Subcutaneous abdominal adipose tissue (tissue), 5 donors: ENCODE results near the gene ISG15.
"Not testable (repeated sequence)": the region's sequence is repeated elsewhere in the genome, so short reads cannot be mapped to it uniquely, and the experiment has no call there.

Experiments
- H3K27ac ChIP-seq: one replicate; pipeline ENCODE4 v1.7.0; 2013; ENCODE audit warnings: low read depth, mild to moderate bottlenecking, inconsistent platforms, low read length, moderate library complexity
- H3K27me3 ChIP-seq, 5 donors: one replicate each; pipeline ENCODE4 v1.7.0; 2013; ENCODE audit warnings: low read length in 5 of 5, inconsistent platforms in 1 of 5; ENCODE audit not compliant: control insufficient read depth in 5 of 5, insufficient read depth in 4 of 5
- H3K36me3 ChIP-seq, 5 donors: one replicate each; pipeline ENCODE4 v1.7.0; 2013; ENCODE audit warnings: low read length in 5 of 5; ENCODE audit not compliant: control insufficient read depth in 5 of 5, insufficient read depth in 5 of 5
- H3K4me1 ChIP-seq, 5 donors: one replicate each; pipeline ENCODE4 v1.7.0; 2013; ENCODE audit warnings: low read length in 5 of 5, mild to moderate bottlenecking in 3 of 5, moderate library complexity in 1 of 5; ENCODE audit not compliant: control insufficient read depth in 5 of 5, insufficient read depth in 5 of 5
- H3K4me3 ChIP-seq, 5 donors: one replicate each; pipeline ENCODE4 v1.7.0; 2013; ENCODE audit warnings: low read length in 5 of 5, low read depth in 1 of 5
- H3K9ac ChIP-seq, 5 donors: one replicate each; pipeline ENCODE4 v1.7.0; 2013; ENCODE audit warnings: low read length in 5 of 5, mild to moderate bottlenecking in 4 of 5, moderate library complexity in 3 of 5
- H3K9me3 ChIP-seq, 5 donors: one replicate each; pipeline ENCODE4 v1.7.0; 2013; ENCODE audit warnings: low read length in 5 of 5; ENCODE audit not compliant: control insufficient read depth in 5 of 5
- donor health status: healthy.
- donor health status: healthy.
- donor health status: healthy.
- donor health status: healthy.
- donor health status: healthy.

Gene ISG15

GRCh38 chr1:1013922-1014648 is 788 bp downstream of the ISG15 start:
- H3K9me3 ChIP-seq: no peaks in the 10 kb centered on the region
- peaks cover 0 to 3% (median 0%) of the 10 kb centered on the region in 5 donors for H3K27me3 ChIP-seq
- H3K4me3 ChIP-seq: peak overlapping the region; percentile 80 to 95 (median 85)
- H3K27ac ChIP-seq: peak overlapping the region; percentile 70
- no peaks in the 10 kb centered on the region for H3K36me3 ChIP-seq
- H3K9ac ChIP-seq: peak overlapping the region in 4 of 5 donors; percentile 70 to 90 (median 82)
- peaks cover 0 to 26% (median 24%) of the 10 kb centered on the region in 5 donors for H3K4me1 ChIP-seq

GRCh38 chr1:1014799-1015681 is 1.7 kb downstream of the ISG15 start:
- no peaks in the 10 kb centered on the region for H3K9me3 ChIP-seq
- peak overlapping the region in 1 of 5 donors; percentile 95 for H3K4me3 ChIP-seq
- no peak overlapping the region for H3K27ac ChIP-seq
- no peaks in the 10 kb centered on the region for H3K36me3 ChIP-seq
- peaks cover 0 to 27% (median 25%) of the 10 kb centered on the region in 5 donors for H3K4me1 ChIP-seq
- H3K27me3 ChIP-seq: peaks cover 0 to 3% (median 0%) of the 10 kb centered on the region in 5 donors
- H3K9ac ChIP-seq: peak overlapping the region in 1 of 5 donors; percentile 90

- H3K4me1 ChIP-seq: peaks cover 0 to 35% (median 32%) of the 10 kb centered on the region in 5 donors
- not testable (repeated sequence) for H3K9me3 ChIP-seq, H3K9ac ChIP-seq, H3K27me3 ChIP-seq, H3K27ac ChIP-seq, H3K36me3 ChIP-seq, H3K4me3 ChIP-seq
These were observed 4.4 kb downstream of the ISG15 start for GRCh38 chr1:1017397-1018320.

GRCh38 chr1:1018321-1018685 is 5.0 kb downstream of the ISG15 start:
- H3K4me1 ChIP-seq: peaks cover 0 to 31% (median 27%) of the 10 kb centered on the region in 5 donors
- not testable (repeated sequence) for H3K9me3 ChIP-seq, H3K9ac ChIP-seq, H3K27ac ChIP-seq, H3K36me3 ChIP-seq, H3K4me3 ChIP-seq
- peaks cover 0 to 13% (median 4%) of the 10 kb centered on the region in 5 donors for H3K27me3 ChIP-seq

GRCh38 chr1:1019122-1019999 is 6.1 kb downstream of the ISG15 start:
- peaks cover 0 to 21% (median 19%) of the 10 kb centered on the region in 5 donors for H3K4me1 ChIP-seq

GRCh38 chr1:1020000-1020404 is 6.7 kb downstream of the ISG15 start, which contains the start of gene AGRN:
AGRN (plus strand) TSS chr1:1020120; CDS start chr1:1020173, 53 bp downstream.
- no peak within 1 kb of the TSS for H3K27ac ChIP-seq
- H3K4me1 ChIP-seq: peaks cover 0 to 20% (median 14%) of the 10 kb centered on the region in 5 donors
- H3K36me3 ChIP-seq: no peaks in the 10 kb centered on the region
- peak within 1 kb of the TSS in 1 of 5 donors; percentile 46 for H3K9ac ChIP-seq
- peaks cover 2 to 10% (median 8%) of the 10 kb centered on the region in 5 donors for H3K27me3 ChIP-seq
- H3K4me3 ChIP-seq: peak within 1 kb of the TSS; percentile 55 to 72 (median 69)
- no peaks in the 10 kb centered on the region for H3K9me3 ChIP-seq

More at GRCh38 chr1:1019122-1019999, 6.1 kb downstream of the ISG15 start:
- H3K9me3 ChIP-seq: no peaks in the 10 kb centered on the region
- no peak overlapping the region for H3K27ac ChIP-seq
- peak overlapping the region; percentile 36 to 62 (median 44) for H3K4me3 ChIP-seq
- H3K27me3 ChIP-seq: peaks cover 0 to 10% (median 7%) of the 10 kb centered on the region in 5 donors
- H3K9ac ChIP-seq: no peak overlapping the region
- H3K36me3 ChIP-seq: no peaks in the 10 kb centered on the region

GRCh38 chr1:1020415-1021009 is 7.2 kb downstream of the ISG15 start:
- H3K27me3 ChIP-seq: peaks cover 2 to 10% (median 8%) of the 10 kb centered on the region in 5 donors
- no peak overlapping the region for H3K27ac ChIP-seq
- H3K9ac ChIP-seq: peak overlapping the region in 1 of 5 donors; percentile 46
- no peaks in the 10 kb centered on the region for H3K36me3 ChIP-seq
- no peaks in the 10 kb centered on the region for H3K9me3 ChIP-seq
- peak overlapping the region in 3 of 5 donors; percentile 69 to 72 (median 71) for H3K4me3 ChIP-seq
- H3K4me1 ChIP-seq: peaks cover 0 to 20% (median 13%) of the 10 kb centered on the region in 5 donors

GRCh38 chr1:1021010-1021919 is 8.0 kb downstream of the ISG15 start:
- Histone ChIP-seq H3K27me3 (peaks cover 2 to 10% (median 8%) of the 10 kb centered on the region in 5 donors), H3K27ac (no peak overlapping the region), H3K4me1 (peaks cover 0 to 20% (median 13%) of the 10 kb centered on the region in 5 donors), H3K4me3 (peak overlapping the region in 3 of 5 donors; percentile 26 to 47 (median 28)), H3K9ac (no peak overlapping the region), H3K9me3 (no peaks in the 10 kb centered on the region), H3K36me3 (no peaks in the 10 kb centered on the region)
